A172 (cell line): ENCODE measurements around the gene PLK1. TPM values are rescaled to one million over a fixed set of nuclear protein-coding genes. Genes with fewer than 3 reads are reported as not detected.

ENCODE experiments used
- DNase-seq: peaks from one replicate; pipeline ENCODE4 v3.0.0-alpha.2; 2015; ENCODE audit warnings: low spot score
- total RNA-seq: library from RNA; depleted of rRNA; stranded (reverse); fragments of >200 nt; shearing (Covaris generic); gene quantifications from 2 replicates; pipeline ENCODE4 v1.2.3, GENCODE V29; 2014

Gene PLK1
- total RNA-seq, 1 experiment from 2014 or later: 62.7 TPM

DNA sequence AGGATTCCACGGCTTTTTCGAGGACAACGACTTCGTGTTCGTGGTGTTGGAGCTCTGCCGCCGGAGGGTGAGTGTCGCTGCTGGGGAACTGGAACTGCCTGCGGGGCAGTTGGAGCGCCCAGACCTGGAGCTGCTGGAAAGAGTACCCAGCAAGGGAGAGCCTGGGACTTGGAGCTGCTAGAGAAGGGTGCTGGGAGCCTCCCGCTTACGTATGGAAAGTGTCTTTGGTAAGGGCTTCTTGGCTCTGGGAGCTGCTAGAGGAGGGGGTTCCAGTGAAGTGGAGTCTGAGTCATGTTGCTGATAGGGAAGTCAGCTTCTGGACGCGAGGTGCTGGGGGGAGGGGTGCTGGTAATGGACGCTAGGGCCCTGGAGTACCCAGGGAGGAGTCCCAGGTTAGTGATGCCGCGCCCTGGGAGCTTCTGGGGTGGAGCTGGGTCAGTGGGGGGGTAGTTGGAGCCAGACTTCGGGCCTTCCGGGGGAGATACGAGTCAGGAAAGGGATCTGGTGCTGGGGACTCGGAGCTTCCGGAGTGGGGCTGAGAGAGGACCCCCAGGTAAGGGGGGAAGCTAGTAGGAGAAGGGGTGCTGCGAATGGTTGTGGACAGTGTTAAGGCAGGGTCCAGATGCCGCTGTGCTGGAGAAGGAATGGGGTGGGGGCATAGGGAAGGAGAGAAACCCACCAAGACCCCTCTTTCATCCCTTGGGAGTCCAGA lies 741 bp downstream of the PLK1 start:
- peak; percentile 45 for DNase-seq

DNA sequence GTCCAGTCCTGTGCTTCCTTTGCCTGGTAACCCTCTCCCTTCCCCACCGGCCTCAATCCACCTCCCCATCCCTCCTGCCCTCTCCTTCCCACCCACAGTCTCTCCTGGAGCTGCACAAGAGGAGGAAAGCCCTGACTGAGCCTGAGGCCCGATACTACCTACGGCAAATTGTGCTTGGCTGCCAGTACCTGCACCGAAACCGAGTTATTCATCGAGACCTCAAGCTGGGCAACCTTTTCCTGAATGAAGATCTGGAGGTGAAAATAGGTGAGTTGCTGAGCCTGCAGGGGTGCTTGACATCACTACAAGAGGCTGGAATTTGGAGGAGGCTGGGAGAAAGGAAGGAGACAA lies 1.3 kb downstream of the PLK1 start:
- no peak for DNase-seq

DNA sequence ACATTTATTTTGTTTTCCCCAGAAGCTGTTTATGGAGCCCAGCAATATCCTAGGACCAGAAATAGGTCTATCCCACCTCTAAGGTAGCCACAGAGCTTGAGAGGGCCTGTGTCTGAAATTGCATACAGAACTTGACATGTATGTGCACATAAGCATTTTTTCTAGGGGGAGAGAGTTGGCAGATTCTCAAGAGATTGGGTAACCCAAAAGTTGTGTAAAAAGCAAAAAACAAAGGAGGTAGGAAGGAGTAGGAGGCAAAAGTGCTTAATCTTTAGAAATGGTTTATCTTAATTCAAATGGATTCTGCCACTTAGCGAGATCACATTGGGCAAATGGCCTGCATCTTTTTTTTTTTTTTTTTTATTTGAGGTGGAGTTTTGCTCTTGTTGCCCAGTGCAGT lies 3.5 kb downstream of the PLK1 start:
- DNase-seq: no peak

DNA sequence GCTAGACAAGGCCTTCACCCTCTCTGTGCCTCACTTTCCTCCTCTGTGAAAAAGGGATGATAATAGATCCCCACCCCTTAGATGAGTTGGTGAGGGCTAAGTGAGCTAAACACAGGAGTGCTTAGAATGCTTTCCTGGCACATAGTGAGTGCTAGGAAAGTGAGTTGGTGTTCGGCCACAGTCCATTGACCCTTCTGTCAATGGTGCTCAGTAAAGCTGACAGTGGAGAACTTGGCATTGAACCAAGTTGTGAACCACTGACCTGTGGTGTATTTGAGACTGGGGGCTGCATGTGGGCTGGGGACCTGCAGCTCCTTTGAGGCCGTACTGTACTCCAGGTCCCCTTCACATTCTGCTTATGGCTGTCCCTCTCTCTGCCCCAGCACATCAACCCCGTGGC lies 4.8 kb downstream of the PLK1 start:
- DNase-seq: no peak

DNA sequence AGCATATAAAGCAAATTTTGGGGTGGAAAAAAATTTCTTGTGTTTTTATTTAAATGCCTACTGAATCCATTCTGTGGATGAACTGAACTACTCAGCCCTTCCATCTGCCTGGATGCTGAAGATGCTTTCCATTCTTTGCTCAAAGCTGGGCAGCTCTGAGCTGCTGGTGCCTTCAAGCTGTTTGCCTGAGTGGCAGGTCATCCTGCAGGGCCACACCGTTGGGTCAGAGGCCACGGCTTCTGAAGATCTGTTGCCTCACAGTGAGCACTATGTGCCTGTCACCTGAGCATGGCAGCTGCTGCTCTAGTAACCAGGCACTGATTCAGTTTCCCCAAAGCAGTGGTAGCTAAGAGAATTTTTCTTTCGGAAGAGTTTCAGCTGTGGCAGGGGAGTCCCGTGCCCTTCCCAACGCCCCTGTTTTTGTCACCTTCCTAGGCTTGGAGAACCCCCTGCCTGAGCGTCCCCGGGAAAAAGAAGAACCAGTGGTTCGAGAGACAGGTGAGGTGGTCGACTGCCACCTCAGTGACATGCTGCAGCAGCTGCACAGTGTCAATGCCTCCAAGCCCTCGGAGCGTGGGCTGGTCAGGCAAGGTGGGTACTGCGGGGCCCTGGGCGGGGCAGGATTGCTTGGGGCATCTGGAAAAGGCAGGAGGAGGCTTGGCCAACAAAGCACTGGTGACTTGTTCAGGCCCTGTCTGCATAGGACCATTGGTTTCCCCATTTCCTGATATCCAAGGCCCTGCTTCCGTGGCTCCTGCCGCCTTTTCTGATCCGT lies 8.5 kb downstream of the PLK1 start:
- no peak for DNase-seq

DNA sequence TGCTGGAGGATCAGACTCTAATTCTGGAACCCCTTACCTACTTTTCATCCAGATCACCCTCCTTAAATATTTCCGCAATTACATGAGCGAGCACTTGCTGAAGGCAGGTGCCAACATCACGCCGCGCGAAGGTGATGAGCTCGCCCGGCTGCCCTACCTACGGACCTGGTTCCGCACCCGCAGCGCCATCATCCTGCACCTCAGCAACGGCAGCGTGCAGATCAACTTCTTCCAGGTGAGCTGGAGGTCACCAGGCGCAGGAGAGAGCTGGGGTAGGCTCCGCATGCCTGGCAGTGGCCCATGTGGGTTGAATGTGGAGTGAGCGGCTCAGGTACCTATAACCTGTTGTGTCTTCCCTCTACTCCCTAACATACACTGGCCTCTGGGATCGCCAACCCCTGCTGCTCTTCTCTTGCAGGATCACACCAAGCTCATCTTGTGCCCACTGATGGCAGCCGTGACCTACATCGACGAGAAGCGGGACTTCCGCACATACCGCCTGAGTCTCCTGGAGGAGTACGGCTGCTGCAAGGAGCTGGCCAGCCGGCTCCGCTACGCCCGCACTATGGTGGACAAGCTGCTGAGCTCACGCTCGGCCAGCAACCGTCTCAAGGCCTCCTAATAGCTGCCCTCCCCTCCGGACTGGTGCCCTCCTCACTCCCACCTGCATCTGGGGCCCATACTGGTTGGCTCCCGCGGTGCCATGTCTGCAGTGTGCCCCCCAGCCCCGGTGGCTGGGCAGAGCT lies 10.9 kb downstream of the PLK1 start:
- DNase-seq: no peak

DNA sequence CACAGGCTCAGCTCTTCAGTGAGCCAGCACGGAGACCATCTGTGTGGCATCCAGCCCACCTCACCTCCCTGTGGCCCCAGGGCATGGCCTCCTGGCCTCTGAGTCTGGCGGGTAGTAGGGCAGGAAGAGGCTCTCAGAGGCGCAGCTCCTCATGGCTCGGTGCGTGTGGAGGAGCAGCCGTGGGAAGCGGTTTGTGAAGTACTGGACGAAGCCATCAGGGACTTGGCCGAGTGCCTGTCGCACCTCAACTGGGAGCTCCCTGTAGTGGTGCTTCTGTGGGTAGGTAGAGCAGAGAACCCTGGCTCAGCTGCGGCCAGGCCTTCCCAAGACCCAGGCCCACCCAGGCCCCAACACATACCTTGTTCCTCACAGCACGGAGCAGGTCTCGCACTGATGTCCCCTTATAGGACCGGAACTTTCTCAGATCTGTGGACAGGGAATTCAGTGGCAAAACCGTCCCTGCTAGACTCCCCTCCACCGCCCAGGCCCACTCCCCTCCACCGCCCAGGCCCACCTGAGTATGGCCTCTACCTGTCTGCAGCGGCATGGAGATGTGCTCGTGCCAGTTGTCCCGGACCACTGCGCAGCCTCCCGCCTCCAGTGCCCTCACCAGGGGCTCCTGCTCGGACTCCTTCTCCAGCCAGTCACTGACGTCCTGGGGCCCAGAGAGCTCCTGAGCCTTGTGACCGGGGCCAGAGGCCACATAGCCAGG lies 12.2 kb downstream of the PLK1 start:
- no peak for DNase-seq

DNA sequence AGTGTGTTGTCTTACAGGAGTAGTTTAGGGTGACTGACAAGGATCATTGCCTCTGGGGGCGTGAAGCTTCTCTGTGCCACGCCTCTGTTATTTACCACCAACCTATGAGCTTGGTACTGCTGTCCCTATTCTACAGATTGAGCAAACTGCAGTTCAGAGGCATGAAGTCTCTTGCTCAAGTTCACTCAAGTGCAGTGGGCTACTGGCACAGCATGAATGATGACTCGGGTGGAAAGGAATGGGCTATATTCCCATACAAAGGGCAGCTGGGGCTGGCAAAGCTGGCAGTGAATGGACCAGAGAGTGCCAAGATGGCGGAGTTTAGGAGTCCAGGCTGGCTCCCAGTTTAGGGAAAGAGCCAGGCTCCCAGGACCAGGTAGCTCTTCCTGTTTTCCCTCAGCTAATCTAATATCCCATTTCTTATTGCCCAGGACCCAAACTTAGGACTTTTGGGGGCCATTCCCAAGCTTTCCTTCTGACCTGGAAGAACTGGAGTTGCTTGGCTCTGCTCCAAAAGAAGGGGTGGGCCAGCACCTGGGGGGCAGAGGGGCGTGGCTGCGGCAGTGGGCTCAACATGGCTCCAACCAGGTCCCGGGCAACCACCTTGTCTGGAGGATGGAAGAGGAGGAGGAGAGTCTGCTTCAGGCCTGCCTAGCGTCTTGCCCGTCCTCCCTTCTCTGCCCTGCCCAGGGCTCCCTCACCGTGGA lies 12.9 kb downstream of the PLK1 start:
- peak; percentile 60 for DNase-seq

DNA sequence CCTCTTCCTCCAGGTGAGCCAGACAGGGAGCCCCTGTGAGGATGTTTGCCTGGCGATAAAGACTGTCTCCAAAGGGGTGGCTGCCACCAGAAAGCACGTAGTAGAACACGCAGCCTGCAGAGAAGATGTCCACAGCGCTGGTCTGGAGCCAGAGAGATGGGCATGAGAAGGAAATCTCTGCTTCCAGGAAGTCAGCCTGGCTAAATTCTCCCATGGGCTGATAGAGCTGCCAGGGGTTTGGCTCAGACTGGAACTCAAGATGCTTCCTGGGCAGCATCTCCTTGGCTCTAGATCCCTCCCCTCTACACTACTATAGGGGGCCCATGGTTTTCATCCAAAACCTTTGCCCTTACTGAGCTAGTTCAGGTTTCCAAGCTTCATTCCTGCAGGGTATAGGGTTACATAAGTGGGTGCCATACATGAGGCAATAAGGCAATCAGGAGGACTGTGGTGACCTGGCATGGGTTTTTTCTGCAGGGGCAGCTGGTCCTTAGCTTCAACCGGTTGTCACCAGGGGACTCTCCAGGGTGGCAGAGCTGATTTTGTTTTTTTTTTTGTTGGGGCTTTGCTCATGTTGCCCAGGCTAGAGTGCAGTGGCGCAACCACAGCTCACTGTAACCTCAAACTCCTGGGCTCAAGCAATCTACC lies 13.6 kb downstream of the PLK1 start:
- no peak for DNase-seq

DNA sequence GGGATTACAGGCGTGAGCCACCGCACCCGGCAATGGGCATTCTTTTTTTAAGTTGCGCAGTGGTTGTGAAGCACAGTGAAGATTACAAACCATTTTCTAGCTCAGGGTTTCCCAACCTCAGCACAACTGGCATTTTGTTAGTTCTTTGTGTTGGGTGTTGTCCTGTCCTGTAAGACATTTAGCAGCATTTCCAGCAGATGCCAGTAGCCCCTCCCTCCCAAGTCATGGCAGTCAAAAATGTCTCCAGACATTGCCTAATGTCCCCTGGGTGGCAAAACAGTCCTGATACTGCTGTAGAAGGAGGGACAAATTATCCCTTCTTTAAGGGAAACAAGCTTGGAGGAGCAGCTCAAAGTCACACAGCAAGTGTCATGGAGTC lies 15.6 kb downstream of the PLK1 start:
- no peak for DNase-seq

DNA sequence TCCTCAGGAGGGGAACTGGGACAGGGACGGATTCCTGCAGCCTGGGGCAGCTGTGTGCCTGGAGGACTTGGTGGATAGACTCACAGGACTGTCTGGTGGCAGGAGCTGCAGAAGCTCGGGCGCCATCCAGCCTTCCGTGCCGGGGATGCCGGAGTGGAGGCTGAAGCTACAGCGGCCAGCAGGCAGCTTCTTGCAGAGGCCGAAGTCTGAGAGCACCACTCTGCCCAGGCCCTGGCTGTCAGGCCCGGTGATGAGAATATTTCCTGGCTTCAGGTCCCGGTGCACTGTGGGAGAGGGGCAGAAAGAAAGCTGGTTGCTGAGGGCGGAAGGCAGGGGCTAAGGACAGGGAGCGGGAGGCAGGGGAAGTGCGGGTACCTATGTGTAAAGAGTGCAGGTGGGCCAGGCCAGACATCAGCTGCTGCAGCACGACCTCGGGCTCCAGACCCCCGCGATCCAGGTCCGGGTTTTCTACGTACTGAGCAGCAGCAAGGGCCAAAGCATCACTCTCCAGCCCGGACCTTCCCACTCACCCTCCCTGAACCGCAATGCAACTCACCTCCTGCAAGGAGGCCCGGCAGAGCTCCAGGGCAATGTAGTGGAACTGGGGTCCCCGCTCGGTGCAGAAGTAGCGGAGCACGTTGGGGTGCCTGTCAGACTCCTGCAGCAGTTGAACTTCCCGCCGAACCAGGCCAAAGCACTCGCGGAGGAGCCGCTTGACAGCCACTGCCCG lies 16.1 kb downstream of the PLK1 start:
- DNase-seq: no peak

DNA sequence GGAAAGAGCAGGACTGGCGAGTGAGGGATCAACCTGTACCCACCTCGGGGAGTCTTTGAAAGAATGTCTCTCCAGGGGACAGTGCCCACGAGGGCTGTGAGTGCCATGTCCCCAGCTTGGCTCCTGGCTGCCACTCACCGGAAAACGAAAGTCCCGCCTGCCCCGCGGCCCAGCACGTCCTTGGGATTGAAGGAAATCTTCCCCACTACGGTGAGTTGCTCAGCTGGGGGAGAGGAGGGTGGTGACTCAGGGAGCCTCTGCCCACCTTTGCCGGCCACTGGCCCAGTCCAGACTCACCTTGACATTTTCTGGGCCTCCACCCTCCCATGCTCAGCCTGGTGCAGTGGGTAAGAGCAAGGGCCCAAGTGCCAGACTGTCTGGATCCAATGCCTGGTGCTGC lies 17.1 kb downstream of the PLK1 start:
- DNase-seq: no peak

DNA sequence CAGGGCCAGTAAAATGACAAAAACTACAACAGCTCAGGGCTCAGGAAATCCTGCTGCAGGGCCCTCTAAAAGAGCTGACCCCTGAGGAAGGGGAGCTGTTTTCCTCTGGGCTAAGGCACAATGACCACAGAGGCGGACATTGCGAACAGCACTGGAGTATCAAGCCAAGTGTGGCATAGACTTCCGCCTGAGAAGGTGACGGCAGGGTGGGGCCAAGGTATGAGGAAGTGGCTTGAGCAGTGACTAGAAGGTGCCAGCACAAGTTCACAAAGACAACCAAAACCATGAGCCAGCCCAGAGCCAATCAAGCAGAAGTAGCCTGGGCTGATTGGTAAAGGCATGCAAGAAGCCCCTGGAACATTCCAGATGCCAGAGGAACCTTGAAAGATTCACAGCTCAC lies 20.4 kb downstream of the PLK1 start:
- no peak for DNase-seq

DNA sequence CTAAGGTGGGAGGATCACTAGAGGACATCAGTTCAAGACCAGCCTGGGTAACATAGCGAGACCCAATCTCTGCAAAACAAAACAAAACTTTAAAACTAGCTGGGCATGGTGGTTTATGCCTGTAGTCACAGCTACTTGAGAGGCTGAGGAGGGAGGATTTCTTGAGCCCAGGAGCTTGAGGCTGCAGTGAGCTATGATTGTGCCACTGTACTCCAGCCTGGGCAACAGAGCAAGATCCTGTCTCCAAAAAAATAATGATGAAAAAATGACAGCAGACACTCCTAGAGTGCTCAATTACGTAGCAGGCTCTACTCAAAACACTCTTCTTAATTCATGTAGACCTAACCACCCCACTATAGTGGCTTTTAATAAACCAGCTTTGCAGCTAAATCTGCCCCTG lies 21.4 kb downstream of the PLK1 start:
- DNase-seq: no peak

DNA sequence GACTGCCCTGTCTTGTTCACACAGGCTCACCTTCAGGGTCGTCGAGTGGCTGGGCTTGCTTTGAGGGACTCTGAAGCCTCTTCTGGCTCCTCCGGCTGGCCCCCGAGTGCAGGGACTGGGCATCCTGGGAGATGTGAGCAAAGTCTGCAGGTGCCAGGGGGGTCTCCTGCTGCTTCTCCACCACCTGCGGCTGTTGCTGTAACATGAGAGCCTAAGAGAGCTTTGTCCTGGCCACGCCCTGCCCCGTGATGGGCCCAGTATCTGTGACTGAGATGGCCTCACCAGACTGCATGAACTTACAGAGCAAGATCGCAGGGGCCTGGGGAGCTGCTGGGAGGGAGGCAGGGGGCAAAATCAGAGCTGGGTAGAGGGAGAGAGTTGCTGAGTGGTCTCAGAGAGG lies 21.8 kb downstream of the PLK1 start:
- no peak for DNase-seq

DNA sequence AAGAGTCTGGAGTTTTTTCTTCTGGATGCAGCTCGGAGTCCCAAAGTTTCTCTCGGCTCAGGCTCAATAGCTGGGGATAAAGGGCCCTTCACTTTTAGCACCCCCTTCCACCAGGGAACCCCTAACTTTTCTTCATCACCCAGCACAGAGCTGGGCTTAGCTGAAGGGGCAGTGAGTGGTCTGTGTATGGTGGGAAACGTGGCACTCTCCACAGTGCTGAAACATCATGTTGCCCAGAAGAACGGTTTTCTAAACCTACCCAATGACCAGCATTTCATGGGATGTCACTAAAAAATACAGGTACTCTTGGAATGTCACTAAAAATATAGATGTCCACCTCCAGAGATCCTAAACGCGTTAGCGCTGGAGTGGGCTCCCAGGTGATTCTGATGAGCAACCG lies 22.4 kb downstream of the PLK1 start:
- no peak for DNase-seq

DNA sequence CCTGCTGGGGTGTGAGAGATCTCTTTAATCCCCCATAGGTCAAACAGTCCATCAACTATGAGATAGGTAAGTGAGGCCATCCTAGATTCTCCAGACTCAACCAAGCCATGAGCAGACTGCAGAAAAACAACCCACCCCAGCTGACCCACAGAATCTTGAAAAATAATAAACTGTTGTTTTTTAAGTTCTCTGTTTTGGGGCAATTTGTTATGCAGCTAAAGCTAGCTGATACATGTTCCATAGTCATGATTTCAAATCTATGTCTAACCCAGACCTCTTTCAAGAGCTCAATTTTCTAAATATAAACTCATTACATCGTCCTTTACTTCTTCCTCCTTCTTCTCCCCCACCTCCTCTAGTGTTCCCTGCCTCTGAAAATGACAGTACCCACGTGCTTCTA lies 24.3 kb downstream of the PLK1 start:
- DNase-seq: no peak

DNA sequence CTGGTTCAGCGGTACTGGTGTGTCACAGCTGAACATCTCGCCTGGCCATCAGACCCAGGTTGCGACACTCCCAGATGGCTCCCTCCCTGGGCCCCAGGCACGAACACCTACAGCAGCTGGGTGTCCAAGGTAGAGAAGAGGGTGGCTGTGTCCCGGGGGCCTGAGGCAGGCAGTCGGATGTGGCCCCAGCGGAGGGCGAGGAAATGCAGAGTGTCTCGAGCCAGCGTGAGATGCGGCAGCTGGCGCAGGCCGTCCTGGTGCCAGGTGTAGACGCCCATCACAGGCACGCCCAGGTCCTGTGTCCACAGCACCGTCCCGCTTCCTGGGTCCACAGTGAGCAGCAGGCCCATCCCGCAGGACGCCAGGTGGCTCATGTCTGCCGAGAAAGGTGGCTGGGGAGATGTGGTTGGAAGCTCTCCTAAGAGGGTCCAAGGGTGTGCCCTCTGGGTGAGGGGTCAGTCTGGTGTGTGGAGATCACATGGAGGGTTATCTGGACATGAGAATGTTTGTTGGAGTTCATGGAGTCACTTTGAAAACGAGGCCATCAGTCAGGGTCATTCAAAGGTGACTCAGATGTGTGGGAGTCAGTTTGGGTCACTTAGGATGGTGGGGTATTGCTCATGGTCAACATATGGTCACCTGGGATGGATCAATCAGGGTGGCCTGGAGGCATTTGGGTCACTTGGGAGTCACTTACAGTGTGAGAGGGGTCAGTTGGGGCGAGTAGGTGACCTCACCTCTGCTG lies 26.3 kb downstream of the PLK1 start:
- DNase-seq: no peak

DNA sequence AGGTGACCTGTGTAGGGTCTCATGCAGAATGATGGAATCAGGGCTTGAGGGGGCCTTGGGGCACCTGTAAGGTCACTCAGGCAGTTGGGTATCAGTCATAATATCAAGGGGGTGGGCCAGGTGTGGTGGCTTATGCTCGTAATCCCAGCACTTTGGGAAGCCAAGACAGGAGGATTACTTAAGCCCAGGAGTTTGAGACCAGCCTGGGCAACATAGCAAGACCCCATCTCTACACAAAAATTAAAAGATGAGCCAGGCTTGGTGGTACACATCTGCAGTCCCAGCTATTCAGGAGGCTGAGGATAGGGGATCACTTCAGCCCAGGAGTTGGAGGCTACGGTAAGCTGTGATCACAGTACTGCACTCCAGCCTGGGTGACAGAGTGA lies 26.8 kb downstream of the PLK1 start:
- DNase-seq: no peak

DNA sequence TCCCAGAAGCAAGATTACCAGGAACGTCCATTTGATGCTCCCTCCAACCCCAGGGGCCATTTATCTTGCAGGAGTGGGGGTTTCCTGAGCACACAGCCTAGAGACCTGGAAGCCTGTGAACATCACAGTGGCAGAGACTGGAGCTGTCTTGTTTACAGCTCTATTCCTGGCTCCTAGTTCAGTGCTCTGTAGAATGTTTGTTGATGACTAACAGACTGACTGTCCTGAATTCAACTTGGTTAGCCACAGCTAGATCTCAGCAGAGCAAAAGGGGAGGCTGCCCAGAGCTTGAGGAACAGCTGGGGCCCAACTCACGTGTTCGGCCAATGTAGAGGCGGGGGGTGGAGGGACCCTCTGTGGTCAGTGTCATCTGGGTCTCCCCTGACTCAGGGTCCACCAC lies 27.8 kb downstream of the PLK1 start:
- no peak for DNase-seq
